DND-41 (cell line): ENCODE data around the gene MYCBPAP.

ENCODE experiments used
- ATAC-seq: fragments of 200-7000 bp; cut with Tn5 transposase; 3 replicates; pipeline ENCODE4 v1.9.1; 2021; ENCODE audit warnings: low read depth; ENCODE audit not compliant: insufficient read depth
- DNase-seq: peaks from one replicate; pipeline ENCODE4 v3.0.0-alpha.2; 2020
- H2AFZ ChIP-seq: 2 replicates; pipeline ENCODE4 v1.6.0; 2012; ENCODE audit warnings: low read depth, low read length
- H3K27ac ChIP-seq: 2 replicates; pipeline ENCODE4 v1.5.1; 2012; ENCODE audit warnings: low read length, inconsistent platforms
- H3K27me3 ChIP-seq: fragments of 200-600 bp; sonication (generic); 2 replicates; pipeline ENCODE4 v1.6.0; 2012; ENCODE audit warnings: low read length, mild to moderate bottlenecking, inconsistent platforms; ENCODE audit not compliant: insufficient read depth, poor library complexity
- H3K36me3 ChIP-seq: 2 replicates; pipeline ENCODE4 v1.5.1; 2012; ENCODE audit warnings: low read length, inconsistent platforms; ENCODE audit not compliant: insufficient read depth
- H3K4me1 ChIP-seq: 2 replicates; pipeline ENCODE4 v1.5.1; 2012; ENCODE audit warnings: mild to moderate bottlenecking, low read length; ENCODE audit not compliant: insufficient read depth
- H3K4me2 ChIP-seq: 2 replicates; pipeline ENCODE4 v1.6.0; 2012; ENCODE audit warnings: mild to moderate bottlenecking, moderate library complexity, low read length, inconsistent platforms; ENCODE audit not compliant: insufficient read depth
- H3K4me3 ChIP-seq, 2 experiments: fragments of 200-600 bp in 1 of 2; shearing (Covaris generic) in 1 of 2; 2 replicates each; pipeline ENCODE4 v1.5.1; 2012 to 2016; ENCODE audit warnings: inconsistent platforms in 2 of 2, low read length in 2 of 2, mild to moderate bottlenecking in 2 of 2, low read depth in 1 of 2, moderate library complexity in 1 of 2
- H3K79me2 ChIP-seq: 2 replicates; pipeline ENCODE4 v1.6.0; 2012; ENCODE audit warnings: low read length, inconsistent platforms; ENCODE audit not compliant: insufficient read depth
- H3K9ac ChIP-seq: 2 replicates; pipeline ENCODE4 v1.6.0; 2012; ENCODE audit warnings: low read depth, mild to moderate bottlenecking, inconsistent platforms, low read length, moderate library complexity
- H3K9me3 ChIP-seq: 2 replicates; pipeline ENCODE4 v1.5.1; 2012; ENCODE audit warnings: low read length, moderate library complexity, mild to moderate bottlenecking, inconsistent platforms; ENCODE audit not compliant: insufficient read depth, severe bottlenecking
- H4K20me1 ChIP-seq: 2 replicates; pipeline ENCODE4 v1.6.0; 2012; ENCODE audit warnings: low read length; ENCODE audit not compliant: insufficient read depth
- CTCF ChIP-seq: IDR thresholded peaks from 2 replicates; pipeline ENCODE4 v1.5.1; 2012; ENCODE audit warnings: borderline replicate concordance, low read length, moderate library complexity, mild to moderate bottlenecking; ENCODE audit not compliant: poor library complexity, severe bottlenecking; ENCODE audit errors: extremely low read depth
- EZH2 ChIP-seq: IDR thresholded peaks from 3 replicates; pipeline ENCODE4 v1.6.1; 2012; ENCODE audit warnings: borderline replicate concordance, low read depth, mild to moderate bottlenecking, moderate library complexity, low read length, inconsistent platforms; ENCODE audit not compliant: severe bottlenecking

MYCBPAP gene

GRCh38 chr17:50558941-50559614 lies 50.8 kb downstream of the MYCBPAP start:
- DNase-seq (no peak), ATAC-seq (no peak)
- peaks cover 20% of the 10 kb centered on the region for H3K27me3 ChIP-seq
- no peaks in the 10 kb centered on the region for H3K36me3 ChIP-seq
- H3K9me3 ChIP-seq, result no peaks in the 10 kb centered on the region
- H3K4me1 ChIP-seq, result no peaks in the 10 kb centered on the region
- peaks cover 9% of the 10 kb centered on the region; the same call in 1 of the 2 replicates for H4K20me1 ChIP-seq
- no peak overlapping the region for H3K9ac ChIP-seq
- no peaks in the 10 kb centered on the region for H3K79me2 ChIP-seq
- H3K27ac ChIP-seq, result no peak overlapping the region
- TF ChIP-seq EZH2, result no peak
- TF ChIP-seq CTCF, result no peak
- no peak overlapping the region for H2AFZ ChIP-seq
- H3K4me3 ChIP-seq, result no peak overlapping the region
- H3K4me2 ChIP-seq, result no peak overlapping the region

- Histone ChIP-seq H3K79me2 (no peaks in the 10 kb centered on the region), H2AFZ (no peak overlapping the region), H3K4me2 (no peak overlapping the region), H3K4me3 (no peak overlapping the region), H3K9me3 (no peaks in the 10 kb centered on the region), H4K20me1 (peaks cover 9% of the 10 kb centered on the region; the same call in 1 of the 2 replicates), H3K27ac (no peak overlapping the region), H3K27me3 (peaks cover 21% of the 10 kb centered on the region), H3K36me3 (no peaks in the 10 kb centered on the region), H3K4me1 (no peaks in the 10 kb centered on the region), H3K9ac (no peak overlapping the region)
- DNase-seq, result no peak
- ATAC-seq, result no peak
- no peak for TF ChIP-seq CTCF
- TF ChIP-seq EZH2, result no peak
Observed at GRCh38 chr17:50559674-50560184, 51.5 kb downstream of the MYCBPAP start.

- Histone ChIP-seq H2AFZ (no peak within 1 kb of the TSS), H3K9me3 (no peaks in the 10 kb centered on the region), H3K27me3 (peaks cover 21% of the 10 kb centered on the region), H4K20me1 (peaks cover 9% of the 10 kb centered on the region; the same call in 1 of the 2 replicates), H3K9ac (no peak within 1 kb of the TSS), H3K79me2 (no peaks in the 10 kb centered on the region), H3K36me3 (no peaks in the 10 kb centered on the region), H3K4me1 (no peaks in the 10 kb centered on the region), H3K4me3 (no peak within 1 kb of the TSS), H3K27ac (no peak within 1 kb of the TSS), H3K4me2 (no peak within 1 kb of the TSS)
- no peak for TF ChIP-seq CTCF
- peak; percentile 73 for ATAC-seq
- DNase-seq, result peak; percentile 61
Observed at GRCh38 chr17:50560185-50560824, 52.1 kb downstream of the MYCBPAP start, which contains the start of gene CACNA1G. Gene CACNA1G (plus strand): TSS chr17:50560715. CDS start chr17:50561460, 745 bp downstream.
